DMS153 treated with DMSO at 0.1 percent for 48 hours (cell line): ENCODE data around the gene BMPER.

ENCODE experiments used
- DNase-seq: peaks from one replicate; lab custom pipeline; 2025; ENCODE audit not compliant: unreplicated experiment; lab: John Stamatoyannopoulos, UW

BMPER gene

DNA sequence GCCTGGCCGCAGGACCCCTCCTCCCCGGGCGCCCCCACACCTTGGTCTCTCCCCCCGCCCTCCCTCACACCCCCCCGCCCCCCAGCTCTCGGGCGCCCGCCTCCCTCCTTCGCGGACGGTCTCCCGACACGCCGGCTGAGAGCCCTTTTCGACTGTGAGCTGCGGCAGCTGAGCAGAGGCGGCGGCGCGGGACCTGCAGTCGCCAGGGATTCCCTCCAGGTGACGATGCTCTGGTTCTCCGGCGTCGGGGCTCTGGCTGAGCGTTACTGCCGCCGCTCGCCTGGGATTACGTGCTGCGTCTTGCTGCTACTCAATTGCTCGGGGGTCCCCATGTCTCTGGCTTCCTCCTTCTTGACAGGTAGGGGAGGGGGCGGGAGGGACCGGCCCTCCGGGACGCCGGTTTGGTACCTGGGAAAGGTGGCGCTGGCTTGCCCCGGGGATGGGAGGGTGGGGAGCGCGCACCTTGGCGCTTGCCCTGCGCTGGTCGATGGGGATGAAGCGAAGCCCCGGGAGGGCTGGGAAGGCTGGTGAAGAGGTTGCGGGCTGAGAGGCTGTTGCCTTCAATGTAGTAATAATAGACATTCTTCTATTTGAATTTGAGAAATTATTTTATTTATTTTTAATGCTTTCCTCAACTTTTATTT is at the start of gene BMPER:
TSS of gene BMPER (plus strand) at position 151 of the 644 bp plus-strand sequence. CDS start at position 226, 75 bp downstream.
- peak; percentile 77 for DNase-seq

DNA sequence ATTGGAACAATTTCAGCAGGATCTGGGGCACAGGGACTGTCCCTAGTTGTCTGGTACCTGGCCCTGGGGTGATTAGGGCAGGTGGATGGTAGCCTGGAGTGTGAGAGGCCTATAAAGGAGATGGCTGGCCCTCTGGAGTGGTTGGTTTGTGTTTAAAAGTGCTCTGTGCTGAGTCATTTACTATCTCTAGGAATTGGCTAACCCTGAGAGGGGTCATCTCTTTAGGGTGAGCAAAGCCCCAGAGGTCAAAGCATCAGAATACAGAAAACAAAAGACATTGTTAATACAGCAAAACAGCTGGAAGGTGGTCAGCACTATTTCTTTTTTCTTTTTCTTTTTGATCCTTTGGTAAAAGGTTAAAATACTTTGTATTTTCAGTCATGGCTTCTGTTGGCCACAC is 43.4 kb upstream of the BMPER start:
- no peak for DNase-seq

DNA sequence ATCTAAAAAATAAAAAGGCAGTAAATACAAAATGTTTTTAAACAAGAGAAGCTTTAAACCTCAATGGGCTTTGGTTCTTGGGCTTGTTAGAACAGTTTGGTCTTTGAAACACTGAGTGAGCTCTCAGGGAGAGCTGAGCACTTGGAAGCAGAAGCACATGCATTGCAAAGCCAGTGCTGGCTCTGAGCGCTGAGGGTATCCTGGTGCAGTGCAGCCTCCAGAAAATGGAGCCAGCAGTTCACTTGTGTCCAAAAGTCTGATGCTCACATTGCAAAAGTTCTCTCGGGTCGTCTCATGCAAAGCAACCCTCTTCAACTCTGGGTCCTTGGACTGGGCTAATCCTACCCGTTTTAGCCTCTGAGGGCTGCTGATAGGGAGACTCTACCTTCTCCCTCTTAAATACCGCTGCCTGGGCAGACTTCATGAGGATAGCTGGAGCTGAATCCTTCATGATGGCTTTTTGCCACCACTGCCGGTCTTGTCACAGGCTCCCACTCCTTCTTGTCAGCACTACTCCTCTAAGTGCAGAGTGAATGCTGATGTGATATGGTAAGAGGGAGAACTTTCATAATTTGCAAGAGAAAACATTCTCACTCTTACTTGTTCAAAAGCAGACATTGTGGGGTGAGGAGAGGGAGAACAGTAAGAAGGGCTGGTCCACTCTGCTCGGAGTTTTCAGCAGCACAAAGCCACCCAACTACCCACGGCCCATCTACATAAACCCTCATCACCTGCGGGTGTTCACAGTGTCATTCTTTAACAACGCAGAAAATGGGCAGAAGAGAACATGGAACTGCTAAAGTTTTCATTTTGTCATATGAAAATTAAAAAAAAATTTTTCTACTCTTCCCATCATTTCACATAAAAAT is 42.2 kb upstream of the BMPER start:
- no peak for DNase-seq

DNA sequence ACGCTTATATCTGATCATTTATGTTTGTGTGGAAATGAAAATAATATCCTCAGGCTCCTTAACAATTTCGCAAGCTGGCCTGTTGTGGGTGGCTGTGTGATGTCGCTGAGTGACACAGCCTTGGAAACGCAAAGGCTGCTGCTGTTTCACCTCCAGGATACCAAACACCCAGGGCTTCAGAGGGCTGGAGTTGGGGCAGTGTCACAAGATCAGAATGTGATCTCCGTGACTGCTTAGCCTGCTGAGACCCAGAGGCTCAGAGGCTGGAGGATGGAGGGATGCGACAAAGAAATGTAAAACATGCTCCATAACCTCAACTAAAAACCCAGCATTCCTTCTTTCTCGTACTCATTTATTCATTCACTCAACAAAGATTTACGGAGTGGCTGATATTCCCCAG is 37.2 kb upstream of the BMPER start:
- no peak for DNase-seq

DNA sequence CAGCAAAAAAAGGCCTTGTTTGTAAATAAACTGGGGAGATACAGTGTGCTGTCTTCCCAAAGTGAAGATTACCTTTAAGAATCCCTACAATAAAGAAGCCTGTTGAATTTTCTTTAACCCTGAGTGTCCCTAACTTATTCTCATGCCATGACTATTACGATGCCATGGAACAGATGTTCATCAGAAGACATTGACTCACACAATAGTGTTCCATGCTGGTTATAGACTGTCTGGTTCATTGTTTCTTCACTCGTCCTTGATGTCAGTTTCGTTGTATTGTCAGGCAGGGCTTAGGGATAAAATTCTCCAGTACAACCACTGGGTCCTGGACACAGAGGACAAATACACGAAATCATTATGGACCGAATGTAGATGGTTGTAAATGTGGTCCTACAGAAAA is 36.2 kb upstream of the BMPER start:
- DNase-seq: no peak

GRCh38 chr7:33870120-33870519 is 35.2 kb upstream of the BMPER start:
- DNase-seq: no peak

- no peak for DNase-seq
Measured at GRCh38 chr7:33872870-33873269, 32.5 kb upstream of the BMPER start.

GRCh38 chr7:33873518-33873917 is 31.8 kb upstream of the BMPER start:
- no peak for DNase-seq

GRCh38 chr7:33873981-33874750 is 31.2 kb upstream of the BMPER start:
- no peak for DNase-seq

DNA sequence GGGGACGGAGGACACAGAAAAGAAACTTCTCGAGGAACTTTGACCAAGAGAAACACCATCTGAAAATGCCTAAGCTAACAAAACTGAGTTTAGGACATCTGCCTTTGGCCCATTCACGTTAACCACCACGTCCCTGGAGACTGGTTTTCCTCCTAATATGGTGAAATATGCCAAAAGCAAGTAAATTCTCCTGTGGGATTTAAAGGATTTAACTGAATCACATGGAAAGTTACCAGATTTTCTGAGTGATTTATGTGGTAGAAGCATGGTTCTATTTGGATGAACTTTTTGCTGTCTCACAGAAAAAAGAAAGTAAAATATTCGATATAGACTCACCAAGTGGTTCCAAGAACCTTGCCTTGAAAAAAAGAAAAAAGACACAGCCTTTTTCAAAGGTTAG is 30.4 kb upstream of the BMPER start:
- DNase-seq: no peak

- DNase-seq: no peak
Measured at GRCh38 chr7:33876596-33877274, 28.6 kb upstream of the BMPER start.

- DNase-seq: no peak
Measured at GRCh38 chr7:33880787-33881186, 24.6 kb upstream of the BMPER start.

GRCh38 chr7:33881316-33881715 is 24.0 kb upstream of the BMPER start:
- DNase-seq: no peak

DNA sequence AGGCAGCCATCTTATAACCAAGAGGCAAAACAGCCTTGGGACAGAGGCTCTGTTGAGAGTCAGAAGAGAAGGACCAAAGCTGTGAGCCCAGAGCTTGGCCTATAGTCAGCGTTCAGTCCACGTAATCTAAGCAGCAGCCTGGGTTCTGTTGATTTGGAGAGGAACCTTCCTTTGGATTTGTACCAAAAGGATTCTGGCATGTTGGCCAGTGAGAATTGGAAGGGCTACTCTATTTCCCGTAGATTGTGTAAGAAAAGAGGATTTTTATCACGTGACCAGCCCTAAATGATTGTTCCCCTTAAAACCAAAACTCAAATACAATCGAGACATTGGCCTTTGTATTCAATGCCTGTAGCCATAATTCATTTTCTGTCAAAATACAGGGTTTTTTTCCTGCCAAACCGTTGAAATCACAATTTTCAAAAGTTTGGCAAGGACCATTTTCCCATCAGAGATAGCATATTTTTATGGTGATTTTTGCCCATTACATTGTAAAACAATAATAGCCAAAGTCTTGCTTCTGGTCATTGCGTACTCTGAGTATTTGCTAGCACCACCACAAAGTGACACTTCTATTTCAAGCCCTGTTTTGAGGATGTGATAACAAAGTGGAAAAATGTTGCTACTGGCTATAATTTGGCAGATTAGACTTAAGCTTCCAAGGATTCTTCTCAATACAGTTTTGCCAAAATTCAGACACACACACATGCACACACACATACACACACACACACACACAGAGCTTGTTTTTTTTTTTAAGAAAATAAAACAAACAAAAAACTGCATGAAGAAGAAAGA is 23.1 kb upstream of the BMPER start:
- DNase-seq: no peak

GRCh38 chr7:33882950-33883670 is 22.2 kb upstream of the BMPER start:
- DNase-seq: no peak

GRCh38 chr7:33883671-33883965 is 21.7 kb upstream of the BMPER start:
- peak; percentile 70 for DNase-seq

- DNase-seq: no peak
Measured at GRCh38 chr7:33885290-33886148, 19.8 kb upstream of the BMPER start.

GRCh38 chr7:33886149-33886623 is 19.2 kb upstream of the BMPER start:
- no peak for DNase-seq
